Fibroblast of mammary gland (primary cell): ENCODE results near the gene MXRA8.
A peak's percentile ranks its signal among the peaks of the same experiment; 100 is the strongest.
"Not testable (repeated sequence)": the region's sequence is repeated elsewhere in the genome, so short reads cannot be mapped to it uniquely, and the experiment has no call there.

ENCODE experiments used
- DNase-seq: peaks from one replicate; pipeline ENCODE4 v3.0.0-alpha.2; 2010; ENCODE audit warnings: low read depth
- H3K4me3 ChIP-seq: 2 replicates; pipeline ENCODE4 v1.5.1; 2011; ENCODE audit warnings: low read depth, mild to moderate bottlenecking, low read length, moderate library complexity; ENCODE audit not compliant: control insufficient read depth
- CTCF ChIP-seq: conservative IDR thresholded peaks from 2 replicates; pipeline ENCODE4 v1.5.1; 2011; ENCODE audit warnings: low read depth, low read length, inconsistent platforms; ENCODE audit not compliant: control insufficient read depth, insufficient read depth

Gene MXRA8

DNA sequence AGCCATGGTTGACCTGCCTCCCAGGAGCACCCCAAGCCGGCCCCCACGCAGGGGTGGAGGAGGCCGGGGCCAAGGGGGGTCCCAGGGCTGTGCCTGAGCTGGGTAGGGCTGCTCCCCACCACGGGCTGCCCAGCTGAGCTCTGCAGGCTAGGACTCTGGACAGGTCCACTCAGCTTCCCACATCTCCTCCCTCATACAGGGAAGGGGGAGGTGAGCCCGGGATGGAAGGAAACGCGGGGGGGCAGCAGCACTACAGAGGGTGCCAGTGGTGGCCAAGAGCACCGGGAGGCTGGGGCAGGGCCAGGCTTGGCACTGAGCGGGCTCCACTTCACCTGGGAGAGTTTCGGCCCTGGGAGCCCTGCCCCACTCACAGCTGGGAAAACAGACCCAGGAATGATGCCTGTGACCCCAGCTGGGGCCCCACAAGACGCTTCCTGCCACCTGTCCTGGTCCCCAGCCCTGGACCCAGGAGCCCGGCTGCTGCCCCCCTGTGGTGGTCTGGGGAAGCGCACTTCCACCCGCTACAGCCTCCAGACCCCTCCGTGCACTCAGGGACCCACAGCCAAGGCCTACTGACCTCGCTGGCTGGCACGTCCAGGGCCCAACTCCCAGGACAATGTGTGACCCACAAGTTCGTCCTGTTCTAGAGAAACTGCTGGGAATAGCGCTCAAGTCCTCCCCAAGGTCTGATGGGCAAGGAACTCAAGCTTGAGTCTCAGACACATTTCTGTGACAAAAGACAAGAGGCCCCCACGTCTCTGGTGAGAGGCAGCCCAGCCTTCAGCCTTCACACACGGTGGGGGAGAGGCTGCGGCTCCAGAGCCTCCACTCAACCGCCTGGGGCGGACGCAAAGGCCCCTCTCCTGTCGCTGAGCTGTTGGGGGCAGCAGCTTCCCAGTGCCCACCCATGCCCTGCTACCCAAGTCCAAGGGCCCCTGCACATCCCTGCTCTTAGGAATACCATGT is 13.7 kb upstream of the MXRA8 start:
- H3K4me3 ChIP-seq: no peak overlapping the region
- peak; percentile 44 for DNase-seq
- TF ChIP-seq CTCF: peak; percentile 76

DNA sequence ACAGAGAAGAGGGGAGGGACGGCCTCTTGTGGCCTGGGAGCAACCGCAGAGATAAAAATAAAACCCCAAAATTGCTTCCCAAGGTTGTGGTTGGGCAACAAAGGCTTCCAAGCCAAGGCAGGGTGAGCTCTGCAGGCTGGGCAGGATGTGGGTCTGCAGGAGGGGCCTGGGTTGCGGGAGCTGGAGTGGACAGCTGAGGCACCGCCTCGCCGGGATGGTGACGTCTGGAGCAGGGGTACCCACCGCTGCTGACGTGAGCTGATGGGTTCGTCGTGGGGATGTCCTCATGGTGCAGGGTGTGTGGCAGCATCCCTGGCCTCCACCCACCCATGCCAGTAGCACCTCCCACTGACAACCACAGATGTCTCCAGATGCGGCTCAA is 13.0 kb upstream of the MXRA8 start:
- DNase-seq: peak; percentile 56
- H3K4me3 ChIP-seq: no peak overlapping the region
- TF ChIP-seq CTCF: no peak

DNA sequence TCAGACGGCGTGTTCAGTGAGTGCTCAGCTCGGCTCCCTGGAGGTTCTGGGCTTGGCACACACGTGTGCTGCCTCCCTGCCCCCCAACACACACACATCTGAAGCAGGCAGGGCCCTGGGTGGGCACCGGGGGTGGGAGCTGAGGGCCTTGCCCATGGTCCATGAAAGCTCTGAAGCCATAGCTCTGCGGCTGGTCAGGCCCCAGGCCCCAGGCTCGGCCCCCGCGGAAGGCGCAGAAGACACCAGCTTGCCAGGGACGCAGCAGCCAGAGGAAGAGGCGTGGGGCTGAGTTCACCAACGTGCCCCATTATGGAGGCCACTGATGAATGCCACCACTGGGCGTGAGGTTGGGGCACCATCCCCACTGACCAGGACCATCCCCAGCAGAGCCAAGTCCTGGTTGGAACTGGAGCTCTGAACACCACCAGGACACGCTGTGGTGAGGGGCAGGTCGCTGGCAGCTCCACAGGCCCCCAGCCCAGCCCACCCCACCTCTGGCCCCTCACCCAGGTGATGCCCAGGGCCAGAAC is 12.5 kb upstream of the MXRA8 start:
- H3K4me3 ChIP-seq: no peak overlapping the region
- no peak for TF ChIP-seq CTCF
- DNase-seq: no peak

DNA sequence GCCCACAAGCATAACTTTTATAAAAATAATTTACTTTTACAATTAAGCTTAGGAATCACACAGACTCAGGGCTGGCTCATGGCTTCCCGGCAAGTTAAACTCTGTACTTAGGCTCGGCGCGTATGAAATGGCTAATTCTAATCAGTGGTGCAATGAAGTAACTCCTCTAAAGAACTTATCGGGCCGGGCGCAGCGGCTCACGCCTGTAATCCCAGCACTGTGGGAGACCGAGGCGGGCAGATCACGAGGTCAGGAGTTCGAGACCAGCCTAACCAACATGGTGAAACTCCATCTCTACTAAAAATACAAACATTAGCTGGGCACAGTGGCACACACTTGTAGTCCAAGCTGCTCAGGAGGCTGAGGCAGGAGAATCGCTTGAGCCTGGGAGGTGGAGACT is 11.7 kb upstream of the MXRA8 start:
- H3K4me3 ChIP-seq, DNase-seq: not testable (repeated sequence)

GRCh38 chr1:1367315-1367714 is 9.0 kb upstream of the MXRA8 start:
- no peak for TF ChIP-seq CTCF
- DNase-seq: no peak
- H3K4me3 ChIP-seq: no peak overlapping the region

GRCh38 chr1:1366699-1367066 is 8.3 kb upstream of the MXRA8 start:
- no peak overlapping the region for H3K4me3 ChIP-seq
- no peak for TF ChIP-seq CTCF
- no peak for DNase-seq

GRCh38 chr1:1365875-1366698 is 7.7 kb upstream of the MXRA8 start:
- H3K4me3 ChIP-seq: no peak overlapping the region
- DNase-seq: no peak
- TF ChIP-seq CTCF: no peak
